Hindlimb muscle (tissue), 1 donor: ENCODE data around the gene GLIPR1. TPM values are rescaled to one million over a fixed set of nuclear protein-coding genes. Genes with fewer than 3 reads are reported as not detected.
"Not testable (repeated sequence)": the region's sequence is repeated elsewhere in the genome, so short reads cannot be mapped to it uniquely, and the experiment has no call there.

Experiments used
- DNase-seq: peaks from one replicate; pipeline ENCODE4 v3.0.0-alpha.2; 2013
- polyA plus RNA-seq: library from polyadenylated mRNA; unstranded; fragments of 120-200 nt; gene quantifications from one replicate; pipeline ENCODE4 v1.2.1, GENCODE V29; 2013; ENCODE audit not compliant: insufficient read length

GLIPR1 gene
- polyA plus RNA-seq, 1 donor = 10.1 TPM

DNA sequence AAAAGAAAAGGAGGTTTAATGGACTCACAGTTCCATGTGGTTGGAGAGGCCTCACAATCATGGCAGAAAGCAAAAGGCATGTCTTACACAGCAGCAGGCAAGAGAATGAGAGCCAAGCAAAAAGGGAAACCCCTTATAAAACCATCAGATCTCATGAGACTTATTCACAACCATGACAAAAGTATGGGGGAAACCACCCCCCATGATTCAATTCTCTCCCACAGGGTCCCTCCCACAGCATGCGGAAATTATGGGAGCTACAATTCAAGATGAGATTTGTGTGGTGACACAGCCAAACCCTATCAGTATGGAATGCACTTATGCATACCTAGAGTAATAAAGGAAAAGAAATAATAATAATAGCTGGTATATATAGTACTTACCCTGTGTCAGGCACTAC is 4.5 kb upstream of the GLIPR1 start:
- no peak for DNase-seq

DNA sequence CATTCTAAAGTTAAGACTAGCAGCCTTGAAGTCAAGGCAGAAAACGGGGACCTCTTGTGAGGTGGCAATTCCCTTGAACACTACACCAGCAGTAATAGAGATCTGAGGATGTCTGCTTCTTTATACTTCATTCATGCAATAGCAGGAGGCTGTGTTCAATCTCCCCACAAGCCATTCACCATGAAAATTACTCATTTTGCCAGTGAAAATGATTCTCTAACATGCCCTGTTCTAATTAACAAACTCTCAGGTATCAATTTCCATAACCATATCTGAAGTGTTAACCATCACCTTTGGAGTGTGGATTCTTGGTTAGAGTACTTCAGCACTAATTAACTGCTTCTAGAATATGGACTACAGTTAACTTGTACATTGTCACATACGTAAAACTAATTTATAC is 3.4 kb upstream of the GLIPR1 start:
- no peak for DNase-seq

DNA sequence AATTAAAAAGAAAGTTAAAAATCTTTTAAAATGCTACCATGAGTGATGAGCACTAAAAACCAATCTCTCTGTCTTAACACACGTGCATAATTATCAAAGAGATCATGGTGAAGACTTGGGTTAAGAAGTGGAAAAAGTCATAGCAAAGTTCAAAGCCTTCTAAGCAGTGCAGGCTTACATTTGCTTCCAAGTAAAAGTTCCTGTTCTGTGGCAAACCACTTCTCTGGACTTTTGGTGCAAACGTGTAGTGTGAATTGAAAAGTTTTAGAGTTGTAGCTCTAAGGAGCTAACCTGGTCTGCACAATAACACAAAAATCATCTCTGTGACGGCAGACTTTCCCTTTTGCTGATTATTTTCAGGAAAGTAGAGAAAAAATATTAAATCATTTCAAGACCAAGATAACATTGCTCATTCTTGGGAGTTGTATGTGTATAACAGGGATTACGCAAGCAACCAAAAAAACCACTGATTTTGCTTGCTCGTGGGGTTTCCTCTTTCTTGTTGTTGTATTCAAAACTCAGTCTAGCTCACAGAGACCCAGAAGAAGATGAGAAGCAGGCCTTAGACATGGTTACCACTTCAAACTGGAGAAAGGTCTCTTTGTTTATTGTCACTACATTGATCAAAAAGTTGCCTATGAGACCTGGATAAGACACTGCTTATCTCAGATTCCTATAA is 2.3 kb upstream of the GLIPR1 start:
- DNase-seq = no peak

DNA sequence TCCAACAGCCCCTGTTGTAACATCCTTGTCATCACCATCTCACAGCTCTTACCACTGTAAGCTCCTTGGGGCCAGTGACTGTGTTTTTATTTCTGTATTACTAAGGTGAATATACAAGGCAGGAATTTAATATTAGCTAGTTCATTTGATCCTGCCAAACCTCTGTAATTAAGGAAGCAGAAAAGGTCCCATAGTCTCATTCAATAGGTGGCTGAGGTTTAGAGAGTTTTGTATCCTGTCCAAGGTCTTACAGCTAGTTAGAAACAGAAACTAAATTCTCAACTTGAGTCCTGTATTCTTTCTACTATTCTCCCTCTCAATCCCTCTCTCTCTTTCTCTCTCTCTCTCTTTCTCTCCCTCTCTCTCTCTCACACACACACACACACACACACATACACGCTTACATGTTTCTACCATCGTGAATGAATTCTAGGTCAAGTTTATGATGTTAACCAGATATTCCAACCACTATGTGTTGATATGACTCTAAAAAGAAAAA is 543 bp upstream of the GLIPR1 start:
- no peak for DNase-seq

DNA sequence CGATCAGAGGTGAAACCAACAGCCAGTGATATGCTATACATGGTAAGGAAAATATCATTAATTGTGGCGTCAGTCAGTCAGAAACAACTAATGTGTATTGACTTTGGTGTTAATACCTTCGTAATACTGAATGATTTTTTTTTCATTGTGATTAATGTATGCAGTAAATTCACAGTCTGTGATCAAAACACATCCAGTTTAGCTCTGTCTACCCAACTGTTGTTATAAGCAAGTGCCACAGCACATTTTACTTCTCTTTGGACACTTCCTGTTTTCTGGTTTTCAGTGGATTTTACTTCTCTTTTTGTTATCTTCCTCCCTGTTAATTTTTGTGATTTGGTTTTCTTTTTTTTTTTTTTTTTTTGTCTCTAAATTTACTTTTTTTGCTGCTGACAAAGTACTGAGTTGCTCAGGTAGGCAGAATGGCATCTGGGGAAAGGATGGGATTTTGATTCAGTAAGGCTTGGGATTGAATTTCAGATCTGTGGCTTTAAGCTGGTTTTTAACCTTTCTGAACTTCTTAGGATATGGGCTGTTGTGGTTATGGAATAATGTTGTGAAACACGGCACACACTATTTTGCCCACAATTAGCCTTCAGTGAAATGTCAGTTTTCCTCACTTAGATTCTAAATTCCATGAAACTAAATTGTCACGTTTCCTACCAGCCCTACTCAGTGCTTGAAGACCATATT is 604 bp downstream of the GLIPR1 start:
- no peak for DNase-seq

DNA sequence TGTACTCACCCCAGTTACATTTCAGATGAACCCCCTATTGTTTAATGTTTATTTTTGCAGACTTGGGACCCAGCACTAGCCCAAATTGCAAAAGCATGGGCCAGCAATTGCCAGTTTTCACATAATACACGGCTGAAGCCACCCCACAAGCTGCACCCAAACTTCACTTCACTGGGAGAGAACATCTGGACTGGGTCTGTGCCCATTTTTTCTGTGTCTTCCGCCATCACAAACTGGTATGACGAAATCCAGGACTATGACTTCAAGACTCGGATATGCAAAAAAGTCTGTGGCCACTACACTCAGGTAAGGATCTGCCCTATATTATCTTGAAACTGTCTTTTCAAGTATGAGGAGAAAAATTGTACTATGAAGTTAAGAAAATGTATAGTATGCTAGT is 1.2 kb downstream of the GLIPR1 start:
- no peak for DNase-seq

DNA sequence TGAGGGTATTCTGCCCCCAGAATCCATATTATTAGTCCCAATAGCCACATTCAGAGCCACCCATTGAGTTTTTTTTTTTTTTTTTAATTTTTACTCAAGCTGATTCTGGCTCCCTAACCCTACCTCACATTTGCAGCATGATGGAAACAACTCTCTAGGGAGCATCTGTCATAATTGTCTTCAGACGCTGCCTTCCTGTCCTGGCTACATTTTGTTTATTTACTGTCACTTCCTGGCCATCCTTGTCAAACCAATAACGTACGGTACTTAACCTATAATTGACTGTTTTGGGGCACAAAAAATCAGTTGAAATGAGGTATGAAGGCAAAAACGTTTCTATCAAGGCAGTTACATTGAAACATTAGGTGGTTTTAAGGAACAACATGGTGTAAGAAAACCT is 2.1 kb downstream of the GLIPR1 start:
- DNase-seq = no peak

DNA sequence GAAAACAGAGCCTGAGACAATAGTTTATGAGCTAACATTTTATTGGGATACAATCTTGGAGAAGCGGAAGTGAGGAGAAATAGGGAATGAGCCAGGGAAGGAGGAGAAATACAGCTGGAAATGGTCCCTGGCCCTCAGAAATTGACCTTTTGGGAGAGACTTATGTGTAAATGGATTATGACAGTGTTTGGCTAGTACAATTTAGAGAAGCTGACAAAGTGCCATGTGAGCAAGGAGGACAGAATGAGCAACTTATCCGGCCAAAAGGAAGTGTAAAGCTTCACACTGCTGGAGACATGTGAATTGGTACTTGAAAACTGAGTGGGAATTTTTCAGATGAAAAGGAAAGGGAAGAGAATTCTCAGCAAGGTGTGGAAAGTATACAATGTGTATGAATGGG is 2.9 kb downstream of the GLIPR1 start:
- DNase-seq = no peak

DNA sequence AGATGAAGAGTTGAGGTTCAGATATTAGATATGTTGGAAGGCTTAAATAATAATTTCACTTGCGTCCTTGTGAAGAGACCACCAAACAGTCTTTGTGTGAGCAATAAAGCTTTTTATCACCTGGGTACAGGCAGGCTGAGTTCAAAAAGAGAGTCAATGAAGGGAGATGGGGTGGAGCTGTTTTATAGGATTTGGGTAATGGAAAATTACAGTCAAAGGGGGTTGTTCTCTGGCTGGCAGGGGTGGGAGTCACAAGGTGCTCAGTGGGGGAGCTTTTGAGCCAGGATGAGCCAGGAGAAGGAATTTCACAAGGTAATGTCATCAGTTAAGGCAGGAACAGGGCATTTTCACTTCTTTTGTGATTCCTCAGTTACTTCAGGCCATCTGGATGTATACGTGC is 3.9 kb downstream of the GLIPR1 start:
- DNase-seq = not testable (repeated sequence)

DNA sequence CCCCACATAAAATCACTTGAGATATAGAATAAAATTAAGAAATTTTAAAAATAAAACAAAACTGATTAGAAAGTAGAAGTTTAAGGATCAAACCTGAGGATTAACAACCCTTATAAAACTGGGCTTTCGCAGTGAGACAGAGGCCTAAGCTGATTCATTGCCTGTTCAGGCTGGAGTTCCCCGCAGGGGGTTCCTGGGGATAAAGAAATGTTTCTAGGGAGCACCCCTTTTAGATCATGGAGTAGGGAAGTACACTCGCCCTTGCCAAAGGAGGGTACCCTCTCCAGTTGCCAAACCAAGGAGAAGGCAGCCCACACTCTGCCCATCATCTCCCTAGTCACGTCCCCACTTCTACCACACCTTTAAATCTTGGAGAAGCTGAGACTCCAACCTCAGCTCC is 6.8 kb downstream of the GLIPR1 start:
- DNase-seq = no peak

DNA sequence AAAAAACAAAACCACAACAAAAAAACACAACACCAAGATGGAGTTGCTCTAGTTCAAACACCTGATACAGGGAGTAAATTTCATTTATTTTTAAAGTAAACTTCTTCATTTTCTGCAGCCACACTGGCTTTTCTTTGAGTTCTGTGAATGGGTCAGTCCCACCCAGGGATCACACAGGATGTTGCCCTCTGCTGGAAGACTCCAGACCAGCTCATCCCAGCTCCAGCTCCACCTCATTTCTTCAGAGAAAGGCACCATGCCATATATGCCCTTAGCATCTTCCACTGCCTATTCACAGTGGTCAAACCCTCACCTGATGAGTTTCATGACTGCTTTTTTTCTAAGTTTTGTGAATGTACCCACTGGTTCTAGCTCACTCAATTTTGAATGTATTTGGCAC is 8.0 kb downstream of the GLIPR1 start:
- DNase-seq = no peak

DNA sequence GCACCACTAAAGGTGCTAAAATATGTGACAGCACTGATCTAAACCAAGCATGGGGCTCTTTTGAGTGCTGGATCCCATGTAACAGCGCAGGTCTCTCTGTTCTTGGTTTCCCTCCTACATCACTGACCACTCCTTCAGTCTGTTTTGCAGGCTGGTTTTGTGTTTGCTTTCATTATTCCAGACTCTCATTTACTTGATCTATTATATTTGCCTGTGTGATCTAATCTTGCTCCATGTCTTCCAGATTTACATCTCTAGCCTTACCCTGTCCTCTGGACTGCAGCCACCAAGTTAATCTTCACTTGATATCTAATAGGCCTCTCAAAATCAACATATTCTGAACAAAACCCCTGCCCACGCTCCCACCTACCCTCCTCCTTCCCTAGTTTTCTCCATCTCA is 8.6 kb downstream of the GLIPR1 start:
- no peak for DNase-seq

DNA sequence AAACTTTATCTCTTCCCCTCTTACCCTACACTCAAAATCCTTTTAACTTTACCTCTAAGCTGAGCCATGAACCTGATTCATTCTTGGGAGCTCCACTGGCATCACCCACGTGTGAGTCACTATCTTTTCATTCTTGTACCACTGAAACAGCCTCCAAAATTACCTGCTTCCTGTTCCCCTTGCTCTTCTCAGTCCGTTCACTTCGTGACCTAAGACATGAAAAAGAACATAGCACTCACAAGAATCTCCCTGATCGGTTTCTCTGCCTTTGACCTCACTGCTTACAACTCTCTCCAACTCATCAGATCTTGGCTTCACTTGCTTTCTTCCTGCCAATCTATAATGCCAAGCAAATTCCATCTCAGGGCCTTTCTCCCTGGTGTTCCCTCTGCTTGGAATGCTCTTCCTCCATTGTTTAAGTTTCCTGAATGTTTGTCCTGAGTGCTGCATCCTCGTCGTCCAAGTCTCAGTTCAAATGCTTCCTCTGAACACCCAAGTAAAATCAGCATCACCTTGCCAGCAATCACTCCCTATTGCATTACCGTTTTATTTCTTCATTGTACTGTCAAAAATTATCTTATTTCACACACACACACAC is 9.2 kb downstream of the GLIPR1 start:
- no peak for DNase-seq

DNA sequence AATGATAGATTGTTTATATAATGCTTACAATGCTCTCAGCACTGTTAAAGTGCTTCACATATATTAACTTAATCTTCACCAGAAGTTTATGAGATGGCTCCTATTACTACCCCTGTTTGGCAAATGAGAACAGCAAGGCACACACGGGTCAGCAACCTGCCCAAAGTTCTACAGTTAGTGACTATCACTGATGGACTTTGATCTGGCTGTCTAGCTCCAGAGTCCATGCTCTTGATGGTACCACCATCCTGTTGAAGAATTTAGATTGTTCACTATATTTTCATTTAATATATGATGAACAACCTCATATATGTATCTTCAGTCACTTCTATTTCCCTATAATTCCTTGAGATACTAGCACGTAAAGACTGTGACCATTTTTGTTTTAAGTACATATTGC is 10.6 kb downstream of the GLIPR1 start:
- no peak for DNase-seq

DNA sequence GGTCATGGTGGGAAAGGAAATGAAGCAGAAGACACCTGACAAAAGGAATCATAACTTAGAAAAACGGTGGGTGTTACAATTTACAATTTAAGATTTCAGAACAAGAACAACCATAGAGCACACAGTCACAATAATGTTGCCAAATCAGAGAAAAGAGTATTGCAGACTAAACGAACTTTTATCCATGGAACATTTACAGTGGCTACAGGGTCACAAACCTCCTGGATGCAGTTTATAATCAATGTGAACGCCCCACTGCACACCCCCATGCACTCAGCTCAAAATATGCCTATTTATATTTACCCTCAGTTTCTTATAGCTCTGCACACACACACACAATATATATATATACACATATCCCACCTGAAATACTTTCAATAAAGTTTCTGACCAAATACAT is 22.9 kb downstream of the GLIPR1 start:
- no peak for DNase-seq

DNA sequence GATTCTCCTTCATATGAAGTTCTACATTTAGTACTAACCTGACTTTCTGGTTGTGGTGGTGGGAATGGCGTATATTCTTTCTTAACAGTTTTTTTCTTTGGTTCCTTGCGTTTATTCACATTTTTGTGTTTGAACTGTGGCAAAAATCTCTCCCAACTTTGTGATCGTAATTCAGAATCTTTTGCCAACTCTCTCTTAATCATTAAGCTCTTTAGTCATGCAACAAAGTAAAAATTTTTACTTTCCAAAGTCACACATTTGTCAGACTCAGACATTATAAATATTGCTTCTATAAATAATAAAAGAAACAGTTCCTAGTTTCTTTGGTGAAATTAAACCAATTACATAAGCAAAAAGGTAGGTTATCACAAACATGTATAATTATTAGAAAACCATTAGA is 23.3 kb downstream of the GLIPR1 start:
- no peak for DNase-seq

DNA sequence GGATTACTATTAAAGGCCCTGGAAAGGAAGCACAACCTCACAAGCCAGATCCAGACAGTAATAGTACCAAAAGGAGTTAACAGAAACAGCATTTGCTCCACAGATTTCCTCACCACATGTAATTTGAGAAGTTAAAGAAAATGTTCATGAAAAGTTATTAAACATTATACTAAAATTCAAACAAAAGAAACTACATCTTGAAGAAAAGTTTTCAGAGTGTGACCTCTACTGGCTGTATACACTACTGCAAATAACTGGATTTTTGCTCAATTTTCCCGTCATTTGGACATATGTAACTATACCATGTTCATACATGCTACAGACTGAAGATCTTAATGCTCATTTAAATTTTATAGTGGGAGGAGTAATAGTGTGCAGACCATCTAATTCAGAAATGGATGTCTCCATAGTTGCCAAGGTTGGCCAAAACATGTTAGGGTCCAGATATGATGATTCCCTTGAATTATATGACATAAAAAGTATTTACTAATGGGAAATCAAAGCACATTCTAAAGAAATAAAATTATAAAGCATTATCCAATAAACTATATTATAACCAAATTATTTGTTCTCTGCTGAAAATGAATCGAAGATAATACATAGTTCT is 25.3 kb downstream of the GLIPR1 start:
- no peak for DNase-seq

DNA sequence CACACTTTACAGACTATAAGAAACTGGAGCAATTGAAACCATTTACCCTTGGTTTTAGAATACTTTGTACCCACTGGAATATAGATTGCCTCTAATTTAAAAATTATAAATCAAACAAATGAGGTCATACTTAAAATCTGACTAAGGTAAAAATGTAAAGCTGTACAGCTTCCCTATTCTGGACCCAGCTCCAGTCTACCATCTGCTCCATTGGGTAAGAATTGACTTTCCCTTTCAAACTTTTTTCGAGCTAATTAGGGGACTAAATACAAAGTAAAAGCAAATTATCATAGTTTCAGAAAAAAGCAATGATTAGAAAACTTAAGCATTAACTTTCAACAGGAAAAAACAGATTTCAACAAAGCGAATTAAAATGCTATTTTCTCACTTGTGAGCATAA is 26.5 kb downstream of the GLIPR1 start:
- no peak for DNase-seq

DNA sequence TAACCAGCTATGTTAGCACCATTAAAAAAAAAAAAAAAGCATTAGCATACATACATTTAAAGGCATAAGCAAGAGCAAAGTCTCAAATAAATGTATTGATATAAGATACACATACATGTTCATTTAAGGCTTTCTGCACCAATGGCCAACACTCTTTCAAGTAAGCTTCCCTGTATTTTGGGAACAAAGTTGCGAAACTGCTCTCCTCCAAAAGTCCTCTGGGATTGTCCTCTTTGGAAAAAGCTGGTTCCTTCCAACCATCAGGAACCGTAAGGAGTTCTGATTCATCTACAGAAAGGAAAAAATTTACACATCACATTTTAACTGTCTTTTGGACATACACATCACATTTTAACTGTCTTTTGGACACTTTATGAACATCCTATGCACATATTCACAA is 27.6 kb downstream of the GLIPR1 start:
- no peak for DNase-seq

DNA sequence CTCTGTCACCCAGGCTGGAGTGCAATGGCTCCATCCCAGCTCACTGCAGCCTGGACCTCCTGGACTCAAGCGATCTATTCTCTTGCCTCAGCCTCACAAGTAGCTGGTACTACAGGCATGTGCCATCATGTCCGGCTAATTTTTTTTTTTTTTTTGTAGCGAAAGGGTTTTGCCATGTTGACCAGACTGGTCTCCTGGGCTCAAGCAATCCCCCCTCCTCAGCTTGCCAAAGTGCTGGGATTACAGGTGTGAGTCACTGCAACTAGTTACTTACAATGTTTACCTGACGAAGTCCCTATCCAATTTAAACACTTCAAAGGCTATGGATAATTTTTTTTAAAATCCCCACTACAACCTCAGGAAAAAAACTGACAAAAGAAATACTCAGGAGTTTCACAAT is 29.1 kb downstream of the GLIPR1 start:
- DNase-seq = no peak

DNA sequence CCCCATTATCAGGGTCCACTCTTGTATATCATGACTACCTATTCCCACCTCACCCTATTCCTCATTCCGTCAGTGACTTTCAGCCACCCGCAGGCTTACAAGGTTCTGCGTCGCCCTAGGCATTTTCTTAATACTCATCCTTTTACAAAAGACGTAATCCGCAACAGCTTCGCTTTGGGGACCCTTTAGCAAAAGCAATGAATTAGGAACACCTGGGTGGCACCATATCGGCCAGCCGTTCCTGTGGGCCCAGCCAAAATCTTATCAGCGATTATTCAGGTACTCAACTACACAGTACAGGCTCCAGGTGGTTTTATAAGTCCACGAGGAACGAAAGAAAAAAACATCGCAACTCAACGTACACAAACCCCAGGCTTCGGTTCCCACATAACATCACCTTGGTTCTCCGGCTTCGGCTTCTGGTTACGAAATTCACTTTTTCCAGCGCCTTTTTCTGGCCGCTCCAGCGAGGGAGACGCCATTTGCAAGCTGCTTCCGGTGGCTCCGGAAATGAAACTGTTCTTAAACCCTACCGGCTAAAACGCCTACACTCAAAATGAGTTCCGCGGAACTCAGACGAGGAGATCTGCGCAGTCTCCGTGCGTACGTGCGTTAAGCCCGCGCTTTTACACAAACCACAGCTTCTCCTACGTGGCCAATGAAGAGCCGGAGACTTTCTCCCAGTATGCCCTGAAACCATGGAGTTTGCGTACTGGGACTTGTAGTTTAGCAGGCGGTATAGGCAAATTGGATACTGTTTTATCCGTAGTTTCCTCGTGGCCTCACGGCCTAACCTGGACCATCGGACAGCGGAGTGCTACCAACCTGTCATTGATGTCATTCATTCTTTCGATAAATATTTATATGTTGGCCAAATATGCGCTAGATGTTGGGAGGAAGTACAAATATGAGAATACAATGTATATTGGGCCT is 30.8 kb downstream of the GLIPR1 start, which contains the start of gene KRR1:
Gene KRR1, minus strand, starts transcription at position 494 of the 933 bp plus-strand sequence. Its CDS starts 12 bp downstream, at position 482.
- DNase-seq = peak; percentile 96

DNA sequence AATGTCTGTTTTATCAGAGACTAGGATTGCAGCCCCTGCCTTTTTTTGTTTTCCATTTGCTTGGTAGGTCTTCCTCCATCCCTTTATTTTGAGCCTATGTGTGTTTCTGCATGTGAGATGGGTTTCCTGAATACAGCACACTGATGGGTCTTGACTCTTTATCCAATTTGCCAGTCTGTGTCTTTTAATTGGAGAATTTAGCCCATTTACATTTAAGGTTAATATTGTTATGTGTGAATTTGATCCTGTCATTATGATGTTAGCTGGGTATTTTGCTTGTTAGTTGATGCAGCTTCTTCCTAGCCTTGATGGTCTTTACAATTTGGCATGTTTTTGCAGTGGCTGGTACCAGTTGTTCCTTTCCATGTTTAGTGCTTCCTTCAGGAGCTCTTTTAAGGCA is 40.7 kb downstream of the GLIPR1 start:
- not testable (repeated sequence) for DNase-seq
